Measurements from ENCODE around the gene MIA2. TPM values are rescaled to one million over a fixed set of nuclear protein-coding genes. Genes with fewer than 3 reads are reported as not detected.
A peak's percentile ranks its signal among the peaks of the same experiment; 100 is the strongest.
"Not testable (repeated sequence)": the region's sequence is repeated elsewhere in the genome, so short reads cannot be mapped to it uniquely, and the experiment has no call there.

Gene MIA2
- polyA plus RNA-seq: 100 to 1,000 TPM in 3 of 4 donors, 10 to 100 TPM in 1; 55.3 to 264 (median 210) TPM
- long read RNA-seq, donor 1: 0 reads
- long read RNA-seq, donor 2, partial matches to known transcripts: 0 of 2 reads
- long read RNA-seq, donor 2, other reads (novel, unspliced or antisense): 0 of 2 reads
- long read RNA-seq, donor 3, full-length matches to known transcripts: 1 of 18 reads
- long read RNA-seq, donor 3, partial matches to known transcripts: 17 of 18 reads
- long read RNA-seq, donor 3, other reads (novel, unspliced or antisense): 0 of 18 reads
- long read RNA-seq, donor 4: 0 reads
- long read RNA-seq, donor 5, partial matches to known transcripts: 5 of 5 reads
- long read RNA-seq, donor 5, other reads (novel, unspliced or antisense): 0 of 5 reads
- long read RNA-seq, donor 6, full-length matches to known transcripts: 2 of 32 reads
- long read RNA-seq, donor 6, partial matches to known transcripts: 30 of 32 reads
- long read RNA-seq, donor 6, other reads (novel, unspliced or antisense): 0 of 32 reads
- long read RNA-seq, donor 7: 0 reads
- long read RNA-seq, donor 8: 0 reads
- long read RNA-seq, donor 9, partial matches to known transcripts: 6 of 6 reads
- long read RNA-seq, donor 9, other reads (novel, unspliced or antisense): 0 of 6 reads
- long read RNA-seq, donor 10, partial matches to known transcripts: 7 of 8 reads
- long read RNA-seq, donor 10, other reads (novel, unspliced or antisense): 0 of 8 reads

DNA sequence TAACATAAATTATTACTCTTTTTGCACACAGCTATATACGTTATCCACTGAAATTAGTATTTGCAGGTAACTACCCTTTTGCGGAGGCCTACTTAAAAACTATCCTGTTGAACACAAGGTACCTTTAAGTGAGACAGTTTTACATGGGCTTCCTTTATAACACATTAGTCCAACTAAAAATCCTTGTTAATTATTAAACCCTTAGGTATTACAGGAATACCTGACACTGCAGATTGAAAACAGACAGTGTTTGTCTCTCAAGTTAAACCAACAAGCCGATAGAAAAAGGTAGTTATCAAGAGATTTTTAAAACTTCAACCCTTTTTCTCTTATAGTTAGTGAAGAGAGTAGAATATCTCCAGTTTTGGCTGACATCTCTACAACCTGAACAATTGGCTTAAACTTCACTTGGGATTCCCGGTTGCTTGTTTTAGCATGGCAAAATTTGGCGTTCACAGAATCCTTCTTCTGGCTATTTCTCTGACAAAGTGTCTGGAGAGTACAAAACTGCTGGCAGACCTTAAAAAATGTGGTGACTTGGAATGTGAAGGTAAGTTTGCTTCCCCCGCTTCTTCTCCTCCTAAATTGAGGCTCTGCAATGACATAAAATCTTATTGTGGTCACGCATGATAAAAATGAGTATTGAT lies at the start of gene MIA2:
Gene MIA2 (plus strand): TSS at position 236 of the 647 bp plus-strand sequence. CDS start 200 bp downstream, at position 436.
- H3K4me3 ChIP-seq (ENCODE audit: low read depth in 1 of 3, low read length in 3 of 3): peak within 1 kb of the TSS in 2 of 3 donors; percentile 47 to 67
- 16 to 66% (median 30%) methylated on average over 7 of the region's 7 CpGs for WGBS, 3 donors
- peaks cover 0 to 10% (median 0%) of the 10 kb centered on the region in 3 donors for H3K36me3 ChIP-seq (ENCODE audit: control insufficient read depth in 3 of 3, insufficient read depth in 2 of 3, low read depth in 1 of 3, low read length in 3 of 3)
- peaks cover 0 to 8% (median 0%) of the 10 kb centered on the region in 3 donors for H3K4me1 ChIP-seq (ENCODE audit: control insufficient read depth in 3 of 3, insufficient read depth in 2 of 3, low read depth in 1 of 3, low read length in 2 of 3)
- DNase-seq (peak; percentile 50 to 60), FAIRE-seq (no peak)
- no peaks in the 10 kb centered on the region for H3K27me3 ChIP-seq (ENCODE audit: control insufficient read depth in 3 of 3, insufficient read depth in 3 of 3, low read length in 3 of 3)
- H3K27ac ChIP-seq (ENCODE audit: low read depth in 1 of 3, low read length in 2 of 3): peak within 1 kb of the TSS; percentile 44 to 61 (median 57)
- no peaks in the 10 kb centered on the region for H3K9me3 ChIP-seq (ENCODE audit: control insufficient read depth in 2 of 2, insufficient read depth in 1 of 2, low read depth in 1 of 2, low read length in 1 of 2)

DNA sequence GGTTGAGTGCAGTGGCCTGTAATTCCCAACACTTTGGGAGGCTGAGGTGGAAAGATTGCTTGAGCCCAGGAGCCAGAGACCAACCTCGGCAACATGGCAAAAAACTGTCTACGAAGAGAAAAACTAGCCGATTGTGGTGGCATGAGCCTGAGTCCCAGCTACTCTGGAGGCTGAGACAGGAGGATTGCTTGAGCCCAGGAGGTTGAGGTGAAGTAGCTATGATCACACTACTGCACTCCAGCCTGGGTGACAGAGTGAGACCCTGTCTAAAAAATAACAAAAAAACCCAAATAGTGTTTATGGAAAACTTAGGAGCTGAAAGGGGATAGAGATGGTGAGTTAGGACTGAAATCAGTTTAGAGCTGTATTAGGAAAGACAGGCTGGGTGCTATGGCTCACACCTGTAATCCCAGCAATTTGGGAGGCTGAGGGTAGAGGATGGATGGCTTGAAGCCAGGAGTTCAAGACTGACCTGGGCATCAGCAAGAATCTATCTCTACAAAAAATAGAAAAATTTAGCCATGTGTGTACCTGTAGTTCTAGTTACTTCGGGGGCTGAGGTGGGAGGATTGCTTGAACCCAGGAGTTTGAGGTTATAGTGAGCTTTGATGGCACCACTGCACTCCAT lies 49.0 kb upstream of the MIA2 start:
- FAIRE-seq: no peak
- H3K27ac ChIP-seq (ENCODE audit: low read depth in 1 of 3, low read length in 2 of 3): peak overlapping the region in 1 of 3 donors; percentile 14
- peaks cover 9 to 21% (median 16%) of the 10 kb centered on the region in 3 donors for H3K36me3 ChIP-seq (ENCODE audit: control insufficient read depth in 3 of 3, insufficient read depth in 2 of 3, low read depth in 1 of 3, low read length in 3 of 3)
- H3K9me3 ChIP-seq (ENCODE audit: control insufficient read depth in 2 of 2, insufficient read depth in 1 of 2, low read depth in 1 of 2, low read length in 1 of 2): no peaks in the 10 kb centered on the region
- 96 to 98% (median 98%) methylated on average over 4 of the region's 4 CpGs for WGBS, 3 donors
- H3K4me1 ChIP-seq (ENCODE audit: control insufficient read depth in 3 of 3, insufficient read depth in 2 of 3, low read depth in 1 of 3, low read length in 2 of 3): peaks cover 0 to 8% (median 0%) of the 10 kb centered on the region in 3 donors
- H3K27me3 ChIP-seq (ENCODE audit: control insufficient read depth in 3 of 3, insufficient read depth in 3 of 3, low read length in 3 of 3): no peaks in the 10 kb centered on the region
- DNase-seq: no peak
- no peak overlapping the region for H3K4me3 ChIP-seq (ENCODE audit: low read depth in 1 of 3, low read length in 3 of 3)

DNA sequence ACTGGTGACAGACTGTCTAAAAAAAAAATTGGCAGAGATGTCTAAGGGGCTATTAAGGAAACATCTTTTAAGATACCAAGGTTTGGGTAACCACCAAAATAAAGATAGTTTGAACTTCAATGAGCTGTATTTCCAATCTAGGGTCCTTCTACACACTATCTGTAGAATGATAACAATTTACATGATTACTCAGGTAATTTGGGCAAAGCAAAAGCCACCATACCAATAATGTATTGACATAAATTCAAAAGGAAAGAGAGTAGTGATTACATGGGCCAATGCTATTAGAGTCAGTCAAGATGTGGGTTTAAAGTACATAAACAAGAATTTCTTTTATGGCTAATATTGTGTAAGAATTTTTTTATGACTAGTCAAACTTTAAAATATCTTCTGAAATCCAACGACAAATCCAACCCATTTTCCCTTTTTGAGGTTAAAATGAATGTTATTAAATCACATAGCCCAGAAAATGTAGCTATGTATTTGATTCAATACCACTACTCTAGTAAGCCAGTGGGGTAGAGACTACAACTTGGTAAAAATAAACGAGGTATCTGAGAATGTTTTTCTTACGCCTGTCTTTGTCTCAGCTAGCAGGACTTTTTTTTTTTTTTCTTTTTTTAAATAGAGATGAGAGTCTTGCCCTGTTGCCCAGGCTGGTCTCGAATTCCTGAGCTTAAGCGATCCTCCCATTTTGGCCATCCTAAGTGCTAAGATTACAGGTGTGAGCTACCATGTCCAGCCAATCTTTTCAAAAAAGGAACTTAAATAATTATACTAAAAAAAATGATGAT lies 48.3 kb upstream of the MIA2 start:
- 76 to 87% (median 81%) methylated on average over 5 of the region's 5 CpGs for whole genome bisulfite sequencing, 3 donors
- no peak for FAIRE-seq
- peak overlapping the region in 1 of 3 donors; percentile 61 for H3K27ac ChIP-seq (ENCODE audit: low read depth in 1 of 3, low read length in 2 of 3)

DNA sequence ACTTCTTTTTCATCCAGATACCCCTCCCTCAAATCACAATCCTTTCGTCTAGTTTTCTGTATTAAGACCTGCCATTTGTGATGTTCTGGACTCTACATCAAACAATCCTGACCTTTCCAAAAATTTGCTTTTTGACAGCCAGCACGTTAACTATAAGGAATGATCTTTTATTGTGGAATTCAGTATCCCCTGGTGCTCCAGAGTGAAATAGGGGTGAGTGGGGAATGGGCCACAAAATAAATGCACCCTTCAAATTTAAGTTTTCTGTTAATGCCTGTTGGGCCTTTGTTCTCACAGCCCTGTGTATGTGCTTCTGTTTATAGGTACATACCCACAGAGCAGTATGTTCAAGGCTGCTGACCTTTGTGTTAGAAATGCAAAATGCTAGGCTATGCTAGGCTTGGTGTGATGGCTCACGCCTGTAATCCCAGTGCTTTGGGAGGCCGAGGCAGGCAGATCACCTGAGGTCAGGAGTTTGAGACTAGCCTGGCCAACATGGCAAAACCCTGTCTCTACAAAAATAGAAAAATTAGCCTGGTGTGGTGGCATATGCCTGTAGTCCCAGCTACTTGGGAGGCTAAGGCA lies 46.7 kb upstream of the MIA2 start:
- Histone ChIP-seq H3K9me3 (ENCODE audit: control insufficient read depth in 2 of 2, insufficient read depth in 1 of 2, low read depth in 1 of 2, low read length in 1 of 2) (no peaks in the 10 kb centered on the region), H3K4me1 (ENCODE audit: control insufficient read depth in 3 of 3, insufficient read depth in 2 of 3, low read depth in 1 of 3, low read length in 2 of 3) (peaks cover 0 to 8% (median 0%) of the 10 kb centered on the region in 3 donors), H3K27ac (ENCODE audit: low read depth in 1 of 3, low read length in 2 of 3) (no peak overlapping the region), H3K36me3 (ENCODE audit: control insufficient read depth in 3 of 3, insufficient read depth in 2 of 3, low read depth in 1 of 3, low read length in 3 of 3) (peaks cover 2 to 12% (median 2%) of the 10 kb centered on the region in 3 donors), H3K4me3 (ENCODE audit: low read depth in 1 of 3, low read length in 3 of 3) (no peak overlapping the region), H3K27me3 (ENCODE audit: control insufficient read depth in 3 of 3, insufficient read depth in 3 of 3, low read length in 3 of 3) (no peaks in the 10 kb centered on the region)
- DNase-seq: no peak
- no peak for FAIRE-seq
- WGBS, 3 donors: 89 to 94% (median 91%) methylated on average over 4 of the region's 4 CpGs

More for the DNA sequence above, 48.3 kb upstream of the MIA2 start:
- peak in 1 of 2 donors; percentile 52 for DNase-seq
- Histone ChIP-seq H3K4me1 (ENCODE audit: control insufficient read depth in 3 of 3, insufficient read depth in 2 of 3, low read depth in 1 of 3, low read length in 2 of 3) (peaks cover 0 to 8% (median 0%) of the 10 kb centered on the region in 3 donors), H3K4me3 (ENCODE audit: low read depth in 1 of 3, low read length in 3 of 3) (no peak overlapping the region), H3K9me3 (ENCODE audit: control insufficient read depth in 2 of 2, insufficient read depth in 1 of 2, low read depth in 1 of 2, low read length in 1 of 2) (no peaks in the 10 kb centered on the region), H3K27me3 (ENCODE audit: control insufficient read depth in 3 of 3, insufficient read depth in 3 of 3, low read length in 3 of 3) (no peaks in the 10 kb centered on the region), H3K36me3 (ENCODE audit: control insufficient read depth in 3 of 3, insufficient read depth in 2 of 3, low read depth in 1 of 3, low read length in 3 of 3) (peaks cover 8 to 19% (median 14%) of the 10 kb centered on the region in 3 donors)

- Histone ChIP-seq H3K4me3 (ENCODE audit: low read depth in 1 of 3, low read length in 3 of 3) (no peak overlapping the region), H3K27me3 (ENCODE audit: control insufficient read depth in 3 of 3, insufficient read depth in 3 of 3, low read length in 3 of 3) (no peaks in the 10 kb centered on the region), H3K4me1 (ENCODE audit: control insufficient read depth in 3 of 3, insufficient read depth in 2 of 3, low read depth in 1 of 3, low read length in 2 of 3) (peaks cover 0 to 13% (median 2%) of the 10 kb centered on the region in 3 donors), H3K36me3 (ENCODE audit: control insufficient read depth in 3 of 3, insufficient read depth in 2 of 3, low read depth in 1 of 3, low read length in 3 of 3) (no peaks in the 10 kb centered on the region), H3K9me3 (ENCODE audit: control insufficient read depth in 2 of 2, insufficient read depth in 1 of 2, low read depth in 1 of 2, low read length in 1 of 2) (no peaks in the 10 kb centered on the region), H3K27ac (ENCODE audit: low read depth in 1 of 3, low read length in 2 of 3) (peak overlapping the region; percentile 35 to 70 (median 45))
- FAIRE-seq (no peak), DNase-seq (peak; percentile 78 to 91)
- 68 to 78% (median 73%) methylated on average over 5 of the region's 5 CpGs for WGBS, 3 donors
These were observed 29.8 kb upstream of the MIA2 start for GRCh38 chr14:39203659-39204606.

DNA sequence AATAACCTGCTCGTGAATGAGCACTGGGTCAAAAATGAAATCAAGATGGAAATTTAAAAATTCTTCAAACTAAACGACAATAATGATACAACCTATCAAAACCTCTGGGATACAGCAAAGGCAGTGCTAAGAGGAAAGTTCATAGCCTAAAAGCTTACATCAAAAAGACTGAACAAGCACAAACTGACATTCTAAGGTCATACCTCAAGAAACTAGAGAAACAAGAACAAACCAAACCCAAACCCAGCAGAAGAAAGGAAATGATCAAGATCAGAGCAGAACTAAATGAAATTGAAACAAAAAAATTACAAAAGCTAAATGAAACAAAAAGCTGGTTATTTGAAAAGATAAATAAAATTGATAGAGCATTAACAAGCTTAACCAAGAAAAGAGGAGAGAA lies 26.3 kb upstream of the MIA2 start:
- DNase-seq; H3K27me3 ChIP-seq (ENCODE audit: control insufficient read depth in 3 of 3, insufficient read depth in 3 of 3, low read length in 3 of 3); H3K4me3 ChIP-seq (ENCODE audit: low read depth in 1 of 3, low read length in 3 of 3); H3K9me3 ChIP-seq (ENCODE audit: control insufficient read depth in 2 of 2, insufficient read depth in 1 of 2, low read depth in 1 of 2, low read length in 1 of 2); H3K36me3 ChIP-seq (ENCODE audit: control insufficient read depth in 3 of 3, insufficient read depth in 2 of 3, low read depth in 1 of 3, low read length in 3 of 3); H3K27ac ChIP-seq (ENCODE audit: low read depth in 1 of 3, low read length in 2 of 3); FAIRE-seq: not testable (repeated sequence)
- H3K4me1 ChIP-seq (ENCODE audit: control insufficient read depth in 3 of 3, insufficient read depth in 2 of 3, low read depth in 1 of 3, low read length in 2 of 3): peaks cover 0 to 13% (median 2%) of the 10 kb centered on the region in 3 donors
- WGBS, 3 donors: 81 to 88% (median 85%) methylated on average over 2 of the region's 2 CpGs

Measured in small intestine (tissue), 16 donors.